Ammon's horn (tissue), 1 donor: ENCODE measurements around the gene LPIN2.
"Not testable (repeated sequence)": the region's sequence is repeated elsewhere in the genome, so short reads cannot be mapped to it uniquely, and the experiment has no call there.

Experiments used
- DNase-seq: peaks from one replicate; pipeline ENCODE4 v3.0.0-alpha.2; 2016; ENCODE audit warnings: low spot score

The LPIN2 gene

GRCh38 chr18:3013024-3013804 is at the start of gene LPIN2:
TSS of gene LPIN2 (minus strand) at chr18:3013144. CDS start at chr18:2960840, 52,304 bp downstream.
- DNase-seq: peak; percentile 91

GRCh38 chr18:3061581-3062312 is 48.8 kb upstream of the LPIN2 start:
- no peak for DNase-seq

- no peak for DNase-seq
Measured at GRCh38 chr18:3060667-3061580, 48.0 kb upstream of the LPIN2 start.

- no peak for DNase-seq
Measured at GRCh38 chr18:3059272-3059671, 46.3 kb upstream of the LPIN2 start.

GRCh38 chr18:3058328-3059191 is 45.6 kb upstream of the LPIN2 start:
- DNase-seq: no peak

- no peak for DNase-seq
Measured at GRCh38 chr18:3057526-3057925, 44.6 kb upstream of the LPIN2 start.

GRCh38 chr18:3056311-3056710 is 43.4 kb upstream of the LPIN2 start:
- DNase-seq: no peak

- DNase-seq: no peak
Measured at GRCh38 chr18:3055816-3056215, 42.9 kb upstream of the LPIN2 start.

GRCh38 chr18:3055186-3055728 is 42.3 kb upstream of the LPIN2 start:
- no peak for DNase-seq

GRCh38 chr18:3054780-3055179 is 41.8 kb upstream of the LPIN2 start:
- DNase-seq: no peak

GRCh38 chr18:3054214-3054613 is 41.3 kb upstream of the LPIN2 start:
- no peak for DNase-seq

GRCh38 chr18:3053081-3053480 is 40.1 kb upstream of the LPIN2 start:
- DNase-seq: no peak

- no peak for DNase-seq
Measured at GRCh38 chr18:3052411-3052758, 39.4 kb upstream of the LPIN2 start.

- DNase-seq: no peak
Measured at GRCh38 chr18:3051718-3052410, 38.9 kb upstream of the LPIN2 start.

GRCh38 chr18:3049897-3050454 is 37.0 kb upstream of the LPIN2 start:
- not testable (repeated sequence) for DNase-seq

GRCh38 chr18:3048820-3049349 is 35.9 kb upstream of the LPIN2 start:
- DNase-seq: no peak

- peak; percentile 59 for DNase-seq
Measured at GRCh38 chr18:3048121-3048520, 35.2 kb upstream of the LPIN2 start.

- DNase-seq: no peak
Measured at GRCh38 chr18:3046216-3046808, 33.4 kb upstream of the LPIN2 start.

- DNase-seq: peak; percentile 51
Measured at GRCh38 chr18:3044931-3045698, 32.2 kb upstream of the LPIN2 start.
